ENCODE results near the gene TRIM2.

TRIM2 gene

DNA sequence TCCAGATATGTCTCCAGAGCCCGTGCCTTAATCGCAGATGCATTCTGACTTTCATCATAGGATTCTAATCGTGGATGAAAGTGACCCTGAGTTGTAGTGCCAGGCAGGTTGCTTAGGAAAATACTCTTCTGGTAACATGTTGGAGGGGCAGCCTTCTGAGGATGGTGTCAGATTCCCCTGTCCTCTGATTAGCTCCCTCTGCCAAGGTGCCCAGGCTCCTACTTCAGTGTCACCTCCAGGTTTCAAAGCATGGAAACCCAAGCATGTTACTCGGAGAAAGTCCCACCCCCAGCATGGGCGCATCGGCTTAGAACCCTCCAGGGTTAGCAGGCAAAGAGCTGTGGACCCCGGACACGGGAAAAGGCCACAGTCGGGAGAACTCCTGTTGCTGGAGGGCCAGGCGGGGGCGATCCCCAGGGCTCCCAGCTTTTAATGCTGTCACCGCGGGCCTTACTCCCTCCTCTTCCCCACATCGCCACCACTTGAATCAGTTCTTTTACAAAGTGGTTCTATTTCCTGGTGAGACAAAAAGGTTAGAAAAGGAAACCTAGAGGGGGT is 44.5 kb downstream of the TRIM2 start:
- TF ChIP-seq, protein P1, sequence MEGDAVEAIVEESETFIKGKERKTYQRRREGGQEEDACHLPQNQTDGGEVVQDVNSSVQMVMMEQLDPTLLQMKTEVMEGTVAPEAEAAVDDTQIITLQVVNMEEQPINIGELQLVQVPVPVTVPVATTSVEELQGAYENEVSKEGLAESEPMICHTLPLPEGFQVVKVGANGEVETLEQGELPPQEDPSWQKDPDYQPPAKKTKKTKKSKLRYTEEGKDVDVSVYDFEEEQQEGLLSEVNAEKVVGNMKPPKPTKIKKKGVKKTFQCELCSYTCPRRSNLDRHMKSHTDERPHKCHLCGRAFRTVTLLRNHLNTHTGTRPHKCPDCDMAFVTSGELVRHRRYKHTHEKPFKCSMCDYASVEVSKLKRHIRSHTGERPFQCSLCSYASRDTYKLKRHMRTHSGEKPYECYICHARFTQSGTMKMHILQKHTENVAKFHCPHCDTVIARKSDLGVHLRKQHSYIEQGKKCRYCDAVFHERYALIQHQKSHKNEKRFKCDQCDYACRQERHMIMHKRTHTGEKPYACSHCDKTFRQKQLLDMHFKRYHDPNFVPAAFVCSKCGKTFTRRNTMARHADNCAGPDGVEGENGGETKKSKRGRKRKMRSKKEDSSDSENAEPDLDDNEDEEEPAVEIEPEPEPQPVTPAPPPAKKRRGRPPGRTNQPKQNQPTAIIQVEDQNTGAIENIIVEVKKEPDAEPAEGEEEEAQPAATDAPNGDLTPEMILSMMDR (IDR thresholded peaks at IDR 0.05; ENCODE audit: insufficient read depth, low read length, poor library complexity, severe bottlenecking) = no peak
- H3K4me3 ChIP-seq (replicated peaks; ENCODE audit: low read depth, low read length) = peak overlapping the region; percentile 65
- no peaks in the 10 kb centered on the region for H3K36me3 ChIP-seq (ENCODE audit: control insufficient read depth, insufficient read depth, low read length)
- no peaks in the 10 kb centered on the region for H3K27me3 ChIP-seq (replicated peaks; ENCODE audit: control insufficient read depth, insufficient read depth, low read length)
- DNase-seq (ENCODE audit: extremely low read depth, insufficient read length) = no peak

DNA sequence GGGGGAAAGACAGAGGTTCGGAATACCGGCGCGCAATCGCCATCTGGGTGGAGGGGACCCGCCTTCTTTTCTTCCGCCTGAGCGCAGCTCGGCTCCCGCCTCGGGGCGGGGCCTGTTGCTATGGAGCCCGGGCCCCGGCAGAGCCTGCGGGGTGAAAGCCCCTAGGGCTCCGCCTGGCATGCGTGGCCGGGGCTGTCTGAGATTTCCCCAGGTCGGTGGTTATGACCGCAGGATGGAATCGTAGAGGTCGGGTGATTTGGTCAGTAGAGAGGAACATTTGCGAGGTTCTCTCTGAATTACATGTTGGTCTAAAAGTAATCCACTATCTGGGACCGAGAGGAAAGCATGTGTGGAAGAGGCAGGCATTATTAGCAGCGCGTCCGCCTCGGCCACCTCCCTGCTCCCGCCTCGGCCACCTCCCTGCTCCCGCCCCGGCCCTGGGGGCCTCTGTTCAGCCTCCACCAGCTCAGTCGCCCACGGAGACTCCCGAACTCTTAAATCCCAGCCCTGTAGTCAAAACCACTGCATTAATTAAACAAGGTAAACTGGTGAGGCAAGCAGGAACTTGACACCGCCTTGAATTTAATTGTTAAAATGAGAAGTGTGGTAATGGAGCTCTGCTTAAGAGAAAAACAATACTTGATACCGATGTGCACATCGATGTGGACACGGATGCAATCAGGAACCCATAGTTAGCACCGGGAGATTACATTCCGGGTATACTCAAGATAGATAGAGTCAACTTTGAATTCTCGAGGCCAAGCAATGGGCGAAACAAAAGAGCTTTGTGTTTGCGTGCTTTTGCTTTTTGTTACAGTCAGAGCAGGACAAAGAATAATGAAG is 45.2 kb downstream of the TRIM2 start:
- TF ChIP-seq, protein P1 (IDR thresholded peaks at IDR 0.05; ENCODE audit: insufficient read depth, low read length, poor library complexity, severe bottlenecking) = no peak
- Histone ChIP-seq H3K4me3 (replicated peaks; ENCODE audit: low read depth, low read length) (peak overlapping the region; percentile 65), H3K36me3 (ENCODE audit: control insufficient read depth, insufficient read depth, low read length) (no peaks in the 10 kb centered on the region), H3K27me3 (replicated peaks; ENCODE audit: control insufficient read depth, insufficient read depth, low read length) (no peaks in the 10 kb centered on the region)
- peak; percentile 89 for DNase-seq (ENCODE audit: extremely low read depth, insufficient read length)

DNA sequence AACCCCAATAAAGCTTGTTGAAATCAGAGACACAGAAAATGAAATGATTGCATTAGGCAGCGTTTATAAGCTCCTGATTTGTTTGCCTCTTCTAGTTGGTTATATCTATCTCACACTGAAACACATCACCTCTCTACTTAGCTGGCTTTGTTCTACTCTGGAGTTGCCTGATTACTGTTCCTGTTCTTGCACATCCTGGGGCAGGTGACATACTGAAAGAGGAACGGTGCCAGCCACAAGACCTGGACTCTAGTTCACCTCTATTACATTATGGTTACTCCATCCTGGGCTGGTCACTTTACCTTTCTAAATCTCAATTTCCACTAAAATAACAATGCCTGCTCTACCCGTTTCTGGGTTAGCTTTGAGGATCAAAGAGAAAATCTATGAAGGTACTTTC is 47.9 kb downstream of the TRIM2 start:
- Histone ChIP-seq H3K36me3 (ENCODE audit: control insufficient read depth, insufficient read depth, low read length) (no peaks in the 10 kb centered on the region), H3K4me3 (replicated peaks; ENCODE audit: low read depth, low read length) (no peak overlapping the region), H3K27me3 (replicated peaks; ENCODE audit: control insufficient read depth, insufficient read depth, low read length) (no peaks in the 10 kb centered on the region)
- TF ChIP-seq, protein P1 (IDR thresholded peaks at IDR 0.05; ENCODE audit: insufficient read depth, low read length, poor library complexity, severe bottlenecking) = no peak
- DNase-seq (ENCODE audit: extremely low read depth, insufficient read length) = peak; percentile 15

DNA sequence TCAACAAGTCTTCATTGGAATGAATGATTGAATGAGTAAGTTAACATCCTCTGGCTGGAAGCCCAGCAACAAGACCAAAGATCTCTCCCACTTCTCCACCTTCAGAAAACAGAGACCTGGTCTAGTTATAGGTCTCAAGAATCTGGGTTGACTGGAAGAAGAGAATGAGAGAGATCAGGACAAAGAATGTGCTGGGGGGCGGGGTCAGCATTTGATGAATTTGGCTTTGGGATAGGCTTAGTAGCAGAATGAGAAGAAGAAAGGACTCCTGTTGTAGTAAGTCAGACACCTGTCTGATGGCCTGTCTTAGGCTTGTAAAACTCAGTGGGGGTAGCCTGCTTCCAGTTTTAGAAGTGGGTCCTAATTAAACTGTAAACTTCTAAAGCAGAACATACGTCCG is 51.0 kb downstream of the TRIM2 start:
- Histone ChIP-seq H3K4me3 (replicated peaks; ENCODE audit: low read depth, low read length) (no peak overlapping the region), H3K36me3 (ENCODE audit: control insufficient read depth, insufficient read depth, low read length) (no peaks in the 10 kb centered on the region), H3K27me3 (replicated peaks; ENCODE audit: control insufficient read depth, insufficient read depth, low read length) (no peaks in the 10 kb centered on the region)
- TF ChIP-seq, protein P1 (IDR thresholded peaks at IDR 0.05; ENCODE audit: insufficient read depth, low read length, poor library complexity, severe bottlenecking) = no peak
- DNase-seq (ENCODE audit: extremely low read depth, insufficient read length) = no peak

DNA sequence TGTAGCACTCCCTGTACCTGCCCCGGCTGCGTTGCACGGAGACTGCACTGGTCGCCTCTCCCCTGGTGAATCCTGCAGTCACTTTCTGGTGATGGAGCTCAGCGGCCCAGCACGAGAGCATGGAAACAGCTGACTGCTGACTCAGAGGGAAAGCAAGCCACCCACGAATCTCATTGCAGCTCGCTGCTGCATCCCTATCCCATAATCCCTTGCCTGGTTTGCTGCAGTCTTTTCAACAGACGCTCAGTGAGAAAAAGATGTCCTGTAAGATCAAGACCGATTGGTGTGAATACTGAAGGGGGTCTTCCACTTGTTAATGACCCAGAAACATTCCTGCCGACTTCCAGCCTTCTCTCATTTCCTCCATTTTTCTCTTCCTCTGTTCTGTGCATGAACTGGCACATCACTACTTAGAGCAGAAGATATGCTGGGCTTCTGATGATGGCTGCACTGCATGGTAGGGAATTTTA is 52.9 kb downstream of the TRIM2 start:
- DNase-seq (ENCODE audit: extremely low read depth, insufficient read length) = no peak
- peak overlapping the region; percentile 29 for H3K4me3 ChIP-seq (replicated peaks; ENCODE audit: low read depth, low read length)
- no peaks in the 10 kb centered on the region for H3K36me3 ChIP-seq (ENCODE audit: control insufficient read depth, insufficient read depth, low read length)
- no peaks in the 10 kb centered on the region for H3K27me3 ChIP-seq (replicated peaks; ENCODE audit: control insufficient read depth, insufficient read depth, low read length)
- TF ChIP-seq, protein P1 (IDR thresholded peaks at IDR 0.05; ENCODE audit: insufficient read depth, low read length, poor library complexity, severe bottlenecking) = no peak
